GM21367 (cell line): ENCODE results near the gene EEF1A2.
"Not testable (repeated sequence)": the region's sequence is repeated elsewhere in the genome, so short reads cannot be mapped to it uniquely, and the experiment has no call there.

ENCODE experiments used
- ATAC-seq: cut with Tn5 transposase; IDR thresholded peaks from one replicate; pipeline ENCODE4 v1.9.1; 2021; ENCODE audit not compliant: unreplicated experiment

The EEF1A2 gene

GRCh38 chr20:63521602-63522001 is 22.7 kb upstream of the EEF1A2 start:
- ATAC-seq = no peak

GRCh38 chr20:63520934-63521601 is 22.2 kb upstream of the EEF1A2 start:
- peak; percentile 34 for ATAC-seq

GRCh38 chr20:63520504-63520933 is 21.6 kb upstream of the EEF1A2 start, which contains the start of gene PPDPF:
TSS of gene PPDPF (plus strand) at chr20:63520765. CDS start at chr20:63521309, 544 bp downstream.
- ATAC-seq = peak; percentile 61

- peak; percentile 25 for ATAC-seq
Measured at GRCh38 chr20:63519668-63520503, 21.0 kb upstream of the EEF1A2 start.

- ATAC-seq = no peak
Measured at GRCh38 chr20:63518946-63519667, 20.2 kb upstream of the EEF1A2 start.

- ATAC-seq = no peak
Measured at GRCh38 chr20:63518351-63518861, 19.5 kb upstream of the EEF1A2 start.

- ATAC-seq = no peak
Measured at GRCh38 chr20:63517376-63518309, 18.8 kb upstream of the EEF1A2 start.

GRCh38 chr20:63514520-63514919 is 15.6 kb upstream of the EEF1A2 start:
- ATAC-seq = not testable (repeated sequence)

- ATAC-seq = no peak
Measured at GRCh38 chr20:63513207-63513606, 14.3 kb upstream of the EEF1A2 start.

- no peak for ATAC-seq
Measured at GRCh38 chr20:63509088-63509564, 10.2 kb upstream of the EEF1A2 start.

- ATAC-seq = no peak
Measured at GRCh38 chr20:63508072-63508768, 9.3 kb upstream of the EEF1A2 start.

- no peak for ATAC-seq
Measured at GRCh38 chr20:63507083-63507743, 8.3 kb upstream of the EEF1A2 start.

GRCh38 chr20:63505723-63506122 is 6.8 kb upstream of the EEF1A2 start:
- no peak for ATAC-seq

- ATAC-seq = no peak
Measured at GRCh38 chr20:63505281-63505680, 6.4 kb upstream of the EEF1A2 start.

- no peak for ATAC-seq
Measured at GRCh38 chr20:63504642-63505041, 5.8 kb upstream of the EEF1A2 start.

- ATAC-seq = no peak
Measured at GRCh38 chr20:63503524-63503923, 4.6 kb upstream of the EEF1A2 start.

- no peak for ATAC-seq
Measured at GRCh38 chr20:63502671-63503172, 3.8 kb upstream of the EEF1A2 start.

GRCh38 chr20:63501818-63502670 is 3.2 kb upstream of the EEF1A2 start:
- ATAC-seq = no peak
